ENCODE results near the gene TBC1D2B. TPM values are rescaled to one million over a fixed set of nuclear protein-coding genes. Genes with fewer than 3 reads are reported as not detected.
A peak's percentile ranks its signal among the peaks of the same experiment; 100 is the strongest.
"Not testable (repeated sequence)": the region's sequence is repeated elsewhere in the genome, so short reads cannot be mapped to it uniquely, and the experiment has no call there.

The TBC1D2B gene
- total RNA-seq, 2 donors from 2014 or later, result 35.9 to 49.1 TPM

- H3K27me3 ChIP-seq; H3K9me3 ChIP-seq; H3K27ac ChIP-seq; intact Hi-C loops (cut with DNase I); H3K36me3 ChIP-seq; H3K4me3 ChIP-seq; H3K9ac ChIP-seq (ENCODE audit: low read depth in 2 of 2, low read length in 2 of 2); H3K4me1 ChIP-seq: not testable (repeated sequence)
- peak; percentile 17 for DNase-seq
Observed at GRCh38 chr15:77951105-77951786, 126.3 kb downstream of the TBC1D2B start.

- H3K27ac ChIP-seq; H3K27me3 ChIP-seq; H3K4me3 ChIP-seq; intact Hi-C loops (cut with DNase I); H3K4me1 ChIP-seq; H3K9me3 ChIP-seq; H3K36me3 ChIP-seq; H3K9ac ChIP-seq (ENCODE audit: low read depth in 2 of 2, low read length in 2 of 2); DNase-seq: not testable (repeated sequence)
Observed at GRCh38 chr15:77950470-77950869, 127.0 kb downstream of the TBC1D2B start.

- no peaks in the 10 kb centered on the region for H3K36me3 ChIP-seq
- no peak for TF ChIP-seq CTCF (IDR thresholded peaks at IDR 0.05)
- H3K9me3 ChIP-seq, result no peaks in the 10 kb centered on the region
- intact Hi-C loops (cut with DNase I), result no loop called here
- no peak for DNase-seq
- no peaks in the 10 kb centered on the region for H3K27me3 ChIP-seq
- H3K27ac ChIP-seq, result no peak overlapping the region
- H3K9ac ChIP-seq (ENCODE audit: low read depth in 2 of 2, low read length in 2 of 2), result no peak overlapping the region
- H3K4me3 ChIP-seq, result no peak overlapping the region
- H3K4me1 ChIP-seq, result no peaks in the 10 kb centered on the region
Observed at GRCh38 chr15:77945566-77945965, 131.9 kb downstream of the TBC1D2B start.

Other genes with a start within 250 kb of the TBC1D2B start
- 1 to 10 TPM in 1 of 2 donors, under 1 TPM in 1; 0.58 to 1.6 TPM for gene SH2D7, start 14.8 kb upstream of the TBC1D2B start, total RNA-seq
- gene CIB2, start 53.7 kb upstream of the TBC1D2B start, total RNA-seq, result 10 to 100 TPM in 1 of 2 donors, 1 to 10 TPM in 1; 6.8 to 14.6 TPM
- 100 to 1,000 TPM; 203 to 264 TPM for gene IDH3A, start 71.7 kb upstream of the TBC1D2B start, total RNA-seq
- under 1 TPM; 0.58 to 0.59 TPM for gene ACSBG1, start 156.9 kb upstream of the TBC1D2B start, total RNA-seq
- gene DNAJA4, start 186.9 kb upstream of the TBC1D2B start, total RNA-seq, result 10 to 100 TPM; 42.6 to 54.5 TPM
- 10 to 100 TPM; 35.9 to 47.0 TPM for gene SKIC8, start 221.9 kb upstream of the TBC1D2B start, total RNA-seq